ENCODE results near the gene NOM1.

DNA sequence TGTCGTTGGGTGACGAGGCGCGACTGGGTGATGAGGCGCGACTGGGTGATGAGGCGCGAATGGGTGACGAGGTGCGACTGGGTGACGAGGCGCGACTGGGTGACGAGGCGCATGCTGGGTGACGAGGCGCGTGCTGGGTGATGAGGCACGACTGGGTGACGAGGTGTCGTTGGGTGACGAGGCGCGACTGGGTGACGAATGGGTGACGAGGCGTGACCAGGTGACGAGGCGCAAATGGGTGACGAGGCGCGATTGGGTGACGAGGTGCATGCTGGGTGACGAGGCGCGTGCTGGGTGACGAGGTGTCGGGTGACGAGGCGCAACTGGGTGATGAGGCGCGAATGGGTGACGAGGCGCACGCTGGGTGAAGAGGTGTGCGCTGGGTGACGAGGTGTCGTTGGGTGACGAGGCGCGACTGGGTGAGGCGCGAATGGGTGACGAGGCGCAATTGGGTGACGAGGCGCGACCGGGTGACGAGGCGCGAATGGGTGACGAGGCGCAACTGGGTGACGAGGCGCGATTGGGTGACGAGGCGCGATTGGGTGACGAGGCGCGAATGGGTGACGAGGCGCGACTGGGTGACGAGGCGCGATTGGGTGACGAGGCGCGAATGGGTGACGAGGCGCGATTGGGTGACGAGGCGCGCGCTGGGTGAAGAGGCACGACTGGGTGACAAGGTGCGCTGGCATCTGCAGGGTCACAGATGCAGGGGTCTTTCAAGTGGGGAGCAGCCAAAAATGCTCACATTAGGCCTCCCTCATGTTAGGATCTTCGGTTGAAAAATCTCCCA is 7.9 kb upstream of the NOM1 start:
- no peak for TF ChIP-seq CTCF (IDR thresholded peaks at IDR 0.05)
- no peak for TF ChIP-seq SIN3A (IDR thresholded peaks at IDR 0.05; ENCODE audit: borderline replicate concordance, insufficient read depth, low read depth, low read length)

Data from Panc1 (cell line).